ENCODE results near the gene RAB11A.
A peak's percentile ranks its signal among the peaks of the same experiment; 100 is the strongest.

RAB11A gene

GRCh38 chr15:65918357-65918920 is 49.1 kb downstream of the RAB11A start:
- no peak for DNase-seq

- no peak for DNase-seq
These were observed 49.7 kb downstream of the RAB11A start for GRCh38 chr15:65918945-65919344.

- DNase-seq: no peak
These were observed 50.1 kb downstream of the RAB11A start for GRCh38 chr15:65919353-65919752.

GRCh38 chr15:65920121-65920520 is 50.8 kb downstream of the RAB11A start:
- no peak for DNase-seq

DNA sequence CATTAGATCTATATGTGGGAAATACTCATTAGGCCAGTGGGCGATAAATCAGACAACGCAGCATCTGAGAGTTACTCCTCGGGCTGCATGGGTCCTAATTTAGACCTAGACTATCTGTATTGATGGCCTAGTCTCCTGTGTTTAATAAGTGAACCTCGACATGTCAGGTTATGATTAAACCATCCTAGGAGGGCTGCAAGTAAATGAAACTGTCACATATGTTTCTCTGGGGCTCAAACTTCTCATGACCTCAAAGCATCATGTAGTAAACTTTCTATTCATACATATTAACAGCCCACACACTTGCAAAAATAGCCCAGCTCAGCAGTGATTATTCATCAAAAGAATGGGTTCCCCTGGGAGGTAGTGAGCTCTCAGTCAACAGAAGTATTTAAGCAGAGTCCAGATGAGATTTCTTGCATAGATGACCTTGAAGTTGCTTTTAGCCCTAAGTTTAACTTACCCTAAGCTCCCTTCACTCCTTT is 51.6 kb downstream of the RAB11A start:
- DNase-seq: no peak

DNA sequence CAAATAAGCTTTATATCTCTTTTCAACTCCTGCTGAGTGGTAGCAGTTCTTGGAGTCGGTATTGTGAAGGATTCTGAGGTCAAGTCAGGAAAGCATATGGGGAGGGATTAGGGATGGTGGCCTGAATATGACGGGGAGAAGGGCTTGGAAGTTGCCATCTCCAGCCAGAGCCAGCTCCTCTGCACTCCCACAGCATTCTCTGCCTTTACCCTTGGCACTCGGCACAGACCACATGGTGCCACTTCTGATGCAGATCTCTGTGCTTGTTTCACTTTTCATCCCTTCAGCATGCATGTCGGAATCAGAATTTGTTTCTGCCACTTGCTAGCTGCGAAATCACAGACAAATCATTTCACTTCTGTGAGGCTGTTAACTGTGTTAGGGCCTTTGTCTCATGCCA is 52.5 kb downstream of the RAB11A start:
- no peak for DNase-seq

DNA sequence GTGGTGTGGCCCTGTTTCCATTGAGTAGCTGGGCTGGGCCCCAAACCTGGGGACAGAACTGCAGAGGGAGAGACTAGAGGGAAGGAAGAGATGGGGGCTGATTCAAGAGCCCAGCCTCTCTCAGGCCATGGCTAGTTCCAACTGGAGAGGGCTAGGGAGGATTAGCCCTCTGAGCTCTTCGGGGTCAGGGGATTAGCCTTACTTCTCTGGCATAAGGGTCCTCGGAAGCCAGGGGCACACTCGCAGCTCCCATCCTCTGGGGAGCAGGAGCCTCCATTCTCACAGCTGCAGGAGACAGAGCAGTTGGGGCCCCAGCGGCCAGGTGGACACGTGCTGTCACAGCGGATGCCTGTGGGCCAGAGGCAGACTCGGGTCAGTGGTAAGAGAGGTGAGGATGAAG is 53.3 kb downstream of the RAB11A start:
- no peak for DNase-seq

- no peak for DNase-seq
These were observed 54.0 kb downstream of the RAB11A start for GRCh38 chr15:65923264-65923663.

DNA sequence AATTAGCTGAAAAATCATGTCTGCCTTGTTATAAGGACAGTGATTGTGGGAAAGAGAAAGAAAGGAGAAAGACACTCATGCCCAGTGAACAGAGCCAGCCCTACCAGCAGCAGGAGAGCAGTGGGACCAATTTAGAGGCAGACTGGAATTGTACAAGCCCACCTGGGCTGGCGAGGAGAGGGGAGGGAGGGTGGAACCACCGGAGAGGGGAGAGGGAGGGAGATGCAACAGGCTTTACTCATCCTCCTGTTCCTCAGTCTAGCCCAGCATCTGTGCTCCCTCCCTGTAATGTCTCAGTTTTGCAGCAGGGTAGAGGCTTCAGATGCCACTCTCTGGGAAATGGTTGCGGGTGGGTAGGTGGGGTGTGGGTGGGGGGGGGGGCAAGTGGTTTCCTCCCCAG is 54.7 kb downstream of the RAB11A start:
- DNase-seq: no peak

GRCh38 chr15:65925338-65925737 is 56.0 kb downstream of the RAB11A start:
- DNase-seq: no peak

DNA sequence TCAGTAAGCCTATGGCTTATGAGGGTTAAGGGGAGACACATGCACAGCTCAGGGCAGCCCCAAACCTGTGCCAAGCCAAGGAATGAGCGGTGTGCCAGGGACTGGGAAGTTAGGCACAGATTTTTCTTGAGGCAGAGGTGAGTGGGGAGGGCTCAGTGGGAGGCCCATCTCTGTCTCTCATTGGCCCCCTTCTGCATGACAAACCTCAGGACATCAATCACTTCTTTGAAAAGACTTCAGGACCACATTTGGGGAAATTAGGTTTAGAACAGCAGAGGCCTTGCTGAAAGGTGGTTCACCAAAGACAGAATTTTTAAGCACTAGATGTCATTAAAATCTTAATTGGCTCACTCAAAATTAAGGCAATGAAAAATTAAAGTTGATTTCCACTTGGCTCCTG is 57.2 kb downstream of the RAB11A start:
- DNase-seq: no peak

DNA sequence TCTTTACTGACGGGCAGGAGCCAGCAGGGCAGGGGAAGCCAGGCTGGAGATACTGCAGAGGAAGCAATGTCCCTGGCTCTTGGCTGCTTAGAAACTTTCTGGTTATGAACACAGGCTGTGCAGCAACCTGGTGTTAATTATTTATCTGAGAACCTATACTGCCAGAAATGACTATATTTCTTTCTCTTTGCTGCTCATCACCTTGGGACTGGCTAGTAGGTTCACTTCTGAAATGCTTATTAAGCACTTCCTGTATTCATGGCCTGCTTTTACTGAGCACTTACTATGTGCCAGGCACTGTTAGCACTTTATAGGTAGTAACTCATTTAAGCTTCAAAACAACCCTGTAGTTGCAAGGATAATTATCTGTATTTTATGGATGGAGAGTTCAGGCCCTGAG is 57.6 kb downstream of the RAB11A start:
- DNase-seq: no peak

- DNase-seq: no peak
These were observed 58.3 kb downstream of the RAB11A start for GRCh38 chr15:65927545-65927944.

GRCh38 chr15:65929573-65929972 is 60.3 kb downstream of the RAB11A start:
- no peak for DNase-seq

- no peak for DNase-seq
These were observed 60.8 kb downstream of the RAB11A start for GRCh38 chr15:65930134-65930533.

DNA sequence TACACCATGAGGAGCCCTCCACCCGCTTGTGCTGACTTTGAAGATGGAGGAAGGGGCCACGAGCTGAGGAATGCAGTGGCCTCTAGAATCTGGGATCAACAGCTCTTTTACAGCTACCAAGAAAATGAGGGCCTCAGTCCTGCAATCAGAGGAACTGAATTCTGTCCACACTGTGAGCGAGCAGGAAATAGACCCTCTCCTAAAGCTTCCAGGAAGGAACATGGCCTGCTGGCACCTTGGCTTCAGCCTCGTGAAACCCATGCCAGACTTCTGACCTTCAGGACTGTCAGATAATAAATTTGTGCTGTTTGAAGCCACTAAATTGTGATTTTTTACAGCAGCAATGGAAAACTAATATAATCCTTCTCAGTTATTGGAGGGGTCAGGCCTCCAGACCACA is 61.9 kb downstream of the RAB11A start:
- DNase-seq: no peak

GRCh38 chr15:65935391-65935790 is 66.1 kb downstream of the RAB11A start:
- no peak for DNase-seq

GRCh38 chr15:65936282-65936681 is 67.0 kb downstream of the RAB11A start:
- no peak for DNase-seq

DNA sequence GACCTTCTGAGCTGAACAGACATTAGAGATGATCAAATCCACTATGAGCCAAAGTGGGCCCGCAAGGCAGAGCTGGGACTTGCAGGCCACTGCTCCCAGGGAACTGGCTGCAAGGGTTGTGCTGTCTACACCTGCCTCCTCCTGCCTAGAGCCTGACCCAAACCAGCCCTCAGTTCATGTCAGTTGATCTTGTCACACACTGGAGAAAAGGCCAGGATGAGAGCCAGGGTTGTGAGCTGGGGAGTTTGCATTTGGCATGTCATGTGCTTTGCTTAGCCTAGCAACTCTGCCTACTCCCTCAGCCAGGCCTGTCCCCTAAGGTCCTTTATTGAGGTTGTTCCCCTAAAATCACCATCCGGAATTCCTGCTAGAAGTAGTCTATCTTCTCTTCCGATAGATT is 67.8 kb downstream of the RAB11A start:
- no peak for DNase-seq

DNA sequence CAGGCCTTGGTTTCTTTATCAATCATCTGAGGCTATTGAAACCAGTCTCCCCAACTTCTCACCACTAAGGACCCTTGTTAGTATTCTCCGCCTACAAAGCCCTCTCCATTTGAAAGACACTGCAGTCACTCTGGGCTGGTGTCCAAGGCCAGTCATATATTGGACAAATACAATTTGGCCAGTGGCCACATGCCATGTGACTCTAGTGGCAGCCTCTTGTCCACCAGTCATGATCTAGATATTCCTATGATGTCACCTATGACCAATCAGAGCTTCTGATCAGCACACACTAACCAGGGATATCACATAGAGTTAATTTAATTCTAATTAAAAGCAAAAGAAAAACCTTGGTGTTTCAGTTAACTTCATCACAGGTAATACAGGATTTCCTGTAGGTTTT is 68.2 kb downstream of the RAB11A start:
- peak; percentile 33 for DNase-seq

- no peak for DNase-seq
These were observed 69.3 kb downstream of the RAB11A start for GRCh38 chr15:65938604-65939003.

- DNase-seq: peak; percentile 86
These were observed 70.8 kb downstream of the RAB11A start for GRCh38 chr15:65939901-65940617.

DNA sequence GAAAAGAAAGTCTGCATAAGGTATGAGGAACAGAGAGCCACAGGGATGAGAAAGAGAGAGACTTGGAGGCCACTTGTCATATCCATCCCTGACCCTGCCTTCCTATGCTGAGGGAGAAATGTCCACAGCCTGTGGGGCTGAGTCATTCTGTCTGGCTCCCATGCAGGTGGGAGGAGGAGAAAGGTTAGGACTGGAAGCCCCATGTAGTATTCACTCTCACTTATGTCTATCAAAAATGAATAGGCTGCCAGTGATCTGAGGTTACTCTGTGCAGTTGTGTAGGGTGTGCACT is 71.3 kb downstream of the RAB11A start:
- DNase-seq: peak; percentile 13

Measured in EL (cell line).